ENCODE data around the gene ANKRD65.

The ANKRD65 gene

DNA sequence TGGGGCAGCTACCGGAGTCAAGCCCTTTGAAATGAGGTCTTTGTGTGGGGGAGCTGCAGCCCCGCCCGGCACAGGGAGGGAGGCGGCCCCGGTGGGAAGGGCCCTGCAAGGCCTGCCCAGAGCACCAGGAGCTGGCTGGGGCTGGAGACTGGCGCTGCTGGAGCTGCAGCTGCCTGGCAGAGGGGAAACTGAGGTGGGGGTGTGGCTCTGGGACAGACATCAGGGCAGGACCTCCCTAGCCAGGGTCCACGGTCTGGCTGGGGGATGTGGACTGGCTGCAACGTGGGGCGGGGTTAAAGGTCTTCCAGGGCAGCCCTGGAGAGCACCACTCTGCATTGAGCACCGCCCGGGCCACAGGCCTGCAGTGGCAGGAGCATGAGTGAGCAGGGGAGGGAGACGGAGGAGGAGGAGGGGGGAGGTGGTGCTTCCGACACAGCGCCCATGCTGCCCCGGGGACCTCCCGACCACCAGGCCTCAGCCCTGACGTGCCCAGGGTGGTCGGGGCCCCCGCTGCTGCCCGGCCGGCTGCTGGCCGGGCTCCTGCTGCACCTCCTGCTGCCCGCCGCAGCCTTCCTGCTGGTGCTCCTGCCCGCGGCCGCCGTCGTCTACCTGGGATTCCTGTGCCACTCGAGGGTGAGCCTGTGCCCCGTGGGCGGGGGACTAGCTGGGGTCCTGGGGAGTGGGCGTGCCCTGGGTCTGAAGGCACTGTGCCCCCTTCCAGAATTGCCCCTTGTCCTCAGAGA lies 4.8 kb upstream of the ANKRD65 start:
- no peak overlapping the region for H3K4me3 ChIP-seq (replicated peaks; ENCODE audit: low read depth, low read length)
- no peak for DNase-seq (ENCODE audit: extremely low read depth, low read depth)
- no peak for TF ChIP-seq CTCF (IDR thresholded peaks at IDR 0.05; ENCODE audit: low read depth, low read length, missing control alignments)

GRCh38 chr1:1425426-1425752 lies 4.3 kb upstream of the ANKRD65 start:
- no peak for TF ChIP-seq CTCF (IDR thresholded peaks at IDR 0.05; ENCODE audit: low read depth, low read length, missing control alignments)

GRCh38 chr1:1424707-1425106 lies 3.6 kb upstream of the ANKRD65 start:
- no peak for TF ChIP-seq CTCF (IDR thresholded peaks at IDR 0.05; ENCODE audit: low read depth, low read length, missing control alignments)
- H3K4me3 ChIP-seq (replicated peaks; ENCODE audit: low read depth, low read length) = no peak overlapping the region
- DNase-seq (ENCODE audit: extremely low read depth, low read depth) = no peak

More at GRCh38 chr1:1425426-1425752, 4.3 kb upstream of the ANKRD65 start:
- no peak overlapping the region for H3K4me3 ChIP-seq (replicated peaks; ENCODE audit: low read depth, low read length)
- DNase-seq (ENCODE audit: extremely low read depth, low read depth) = no peak

- DNase-seq (ENCODE audit: extremely low read depth, low read depth) = no peak
- H3K4me3 ChIP-seq (replicated peaks; ENCODE audit: low read depth, low read length) = no peak overlapping the region
- TF ChIP-seq CTCF (IDR thresholded peaks at IDR 0.05; ENCODE audit: low read depth, low read length, missing control alignments) = no peak
These were observed 2.1 kb upstream of the ANKRD65 start for GRCh38 chr1:1423245-1423597.

DNA sequence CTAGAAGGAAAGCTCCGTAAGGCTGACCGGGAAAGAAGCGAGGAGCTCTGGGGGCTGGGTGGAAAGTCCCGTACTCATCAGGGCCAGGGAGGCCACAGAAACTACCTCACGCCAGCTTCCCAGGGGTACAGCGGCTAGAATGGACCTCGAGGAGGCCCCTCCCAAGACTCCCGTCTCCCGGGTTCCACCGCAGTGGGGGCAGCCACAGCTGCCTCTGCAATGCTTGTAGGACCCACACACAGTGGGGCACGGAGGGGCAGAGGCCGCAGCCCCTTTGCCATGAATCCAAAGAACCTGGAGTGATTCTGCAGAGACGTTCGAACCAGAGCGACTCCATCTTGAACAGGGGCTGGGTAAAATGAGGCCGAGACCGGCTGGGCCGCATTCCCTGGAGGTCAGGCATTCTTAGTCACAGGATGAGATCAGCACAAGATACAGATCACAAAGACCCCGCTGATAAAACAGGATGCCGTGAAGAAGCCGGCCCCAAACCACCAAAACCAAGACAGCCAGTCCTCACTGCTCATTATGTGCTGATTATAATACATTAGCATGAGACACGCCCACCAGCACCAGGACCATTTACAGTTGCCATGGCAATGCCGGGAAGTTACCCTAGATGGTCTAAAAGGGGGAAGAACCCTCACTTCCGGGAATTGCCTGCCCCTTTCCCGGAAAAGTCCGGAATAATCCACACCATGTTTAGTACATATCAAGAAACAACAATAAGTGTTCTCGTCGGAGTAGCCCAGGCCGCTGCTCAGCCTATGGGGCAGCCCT lies 1.6 kb upstream of the ANKRD65 start:
- TF ChIP-seq CTCF (IDR thresholded peaks at IDR 0.05; ENCODE audit: low read depth, low read length, missing control alignments) = no peak
- H3K4me3 ChIP-seq (replicated peaks; ENCODE audit: low read depth, low read length) = no peak overlapping the region
- DNase-seq (ENCODE audit: extremely low read depth, low read depth) = no peak

- H3K4me3 ChIP-seq (replicated peaks; ENCODE audit: low read depth, low read length) = no peak overlapping the region
- no peak for TF ChIP-seq CTCF (IDR thresholded peaks at IDR 0.05; ENCODE audit: low read depth, low read length, missing control alignments)
- DNase-seq (ENCODE audit: extremely low read depth, low read depth) = no peak
These were observed 910 bp upstream of the ANKRD65 start for GRCh38 chr1:1421907-1422464.

Data from HFF-Myc (cell line).